ENCODE measurements around the gene ZNHIT6.

ZNHIT6 gene

DNA sequence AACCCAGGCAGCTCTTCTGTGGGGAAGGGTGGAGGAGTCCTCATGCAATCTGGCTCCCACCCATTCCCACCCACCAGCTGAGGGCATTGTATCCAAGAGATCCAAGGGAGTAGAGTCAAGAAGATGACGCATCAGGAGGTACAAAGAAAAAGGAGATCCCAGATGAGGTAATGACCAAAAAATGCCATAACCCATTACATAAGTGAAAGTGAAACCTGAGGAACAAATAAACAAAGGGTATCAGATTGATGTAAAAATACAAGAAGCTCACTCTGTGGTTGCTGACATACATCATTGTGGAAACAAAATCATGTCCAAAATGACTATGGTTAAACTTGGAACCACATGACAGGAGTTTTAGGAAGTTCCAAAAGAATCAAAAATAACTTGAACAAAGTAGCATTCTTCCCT lies 85.2 kb downstream of the ZNHIT6 start:
- DNase-seq (ENCODE audit: low read depth in 2 of 3, low spot score in 1 of 3): no peak

DNA sequence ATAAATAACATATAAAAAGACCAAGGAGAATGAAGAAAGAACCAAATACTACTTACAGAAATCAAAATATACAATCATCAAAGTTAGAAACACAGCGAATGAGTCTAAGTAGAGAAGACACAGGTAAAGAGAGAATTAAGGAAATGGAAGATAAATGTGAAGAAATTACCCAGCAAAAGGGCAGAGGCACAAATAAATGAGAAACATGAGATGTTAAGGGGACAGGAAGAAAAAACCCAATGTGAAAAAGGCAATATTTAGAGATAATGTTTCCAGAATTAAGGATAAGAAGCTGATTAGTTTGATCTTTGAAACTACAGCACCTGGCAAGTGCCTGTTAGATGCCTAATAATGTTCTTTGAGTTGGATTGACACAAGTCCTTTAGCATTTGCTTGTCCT lies 86.8 kb downstream of the ZNHIT6 start:
- no peak for DNase-seq (ENCODE audit: low read depth in 2 of 3, low spot score in 1 of 3)

DNA sequence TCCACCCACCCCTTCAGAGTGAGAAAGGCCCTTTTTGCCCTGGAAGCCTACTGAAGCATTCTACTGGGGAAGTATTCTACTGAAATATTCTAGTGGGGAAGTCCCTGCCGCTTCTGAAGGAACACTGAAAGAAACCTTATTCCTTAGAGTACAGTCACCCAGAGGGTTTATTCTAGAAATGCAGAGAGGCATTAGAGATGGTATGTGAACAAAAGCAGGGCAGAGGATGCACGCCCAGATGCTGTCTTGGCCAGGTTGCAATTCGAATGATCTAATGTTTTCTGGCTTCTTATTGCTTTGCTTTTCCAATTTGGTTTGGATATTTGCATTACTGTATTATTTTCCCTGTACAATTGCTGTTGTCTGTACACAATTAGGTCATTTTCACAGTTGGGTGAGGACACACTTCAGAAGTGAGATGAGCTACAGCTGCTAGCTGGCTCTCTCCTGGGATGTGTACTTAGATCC lies 90.6 kb downstream of the ZNHIT6 start:
- no peak for DNase-seq (ENCODE audit: low read depth in 2 of 3, low spot score in 1 of 3)

DNA sequence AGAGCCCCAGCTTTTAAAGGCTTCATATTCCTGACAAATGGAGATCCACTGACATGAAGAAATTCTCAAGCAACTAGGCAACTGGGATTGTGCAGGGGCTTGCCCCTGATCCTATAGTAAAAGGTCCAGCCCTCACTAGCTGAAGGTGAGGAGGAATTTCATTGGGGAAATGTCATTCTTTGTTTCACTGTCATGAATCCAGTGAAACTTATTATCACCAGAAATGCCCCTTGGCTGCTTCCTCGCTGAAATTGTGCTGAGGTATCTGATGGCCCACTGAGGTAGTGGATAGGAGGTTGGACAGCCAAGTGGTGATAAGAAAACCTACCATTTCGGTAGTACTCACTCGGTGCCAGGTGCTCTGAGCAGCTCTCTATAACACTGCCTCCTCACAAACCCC lies 91.5 kb downstream of the ZNHIT6 start:
- no peak for DNase-seq (ENCODE audit: low read depth in 2 of 3, low spot score in 1 of 3)

DNA sequence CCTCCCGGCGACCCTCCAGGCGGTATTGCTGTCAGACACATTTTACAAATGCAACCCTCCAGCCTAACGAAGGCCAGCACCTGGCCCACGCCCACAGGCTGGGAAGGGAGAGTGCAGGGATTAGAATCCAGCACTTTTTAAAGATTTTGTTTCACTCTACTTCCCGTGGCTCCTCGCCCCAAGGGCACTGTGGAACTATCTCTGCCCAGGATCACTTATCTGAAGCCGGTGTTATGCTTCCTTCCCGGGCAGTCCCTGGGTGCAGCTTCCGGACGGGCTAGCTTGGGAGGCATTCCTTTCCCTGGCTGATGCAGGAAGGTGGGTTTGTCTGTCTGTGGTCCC lies 91.9 kb downstream of the ZNHIT6 start:
- DNase-seq (ENCODE audit: low read depth in 2 of 3, low spot score in 1 of 3): no peak

DNA sequence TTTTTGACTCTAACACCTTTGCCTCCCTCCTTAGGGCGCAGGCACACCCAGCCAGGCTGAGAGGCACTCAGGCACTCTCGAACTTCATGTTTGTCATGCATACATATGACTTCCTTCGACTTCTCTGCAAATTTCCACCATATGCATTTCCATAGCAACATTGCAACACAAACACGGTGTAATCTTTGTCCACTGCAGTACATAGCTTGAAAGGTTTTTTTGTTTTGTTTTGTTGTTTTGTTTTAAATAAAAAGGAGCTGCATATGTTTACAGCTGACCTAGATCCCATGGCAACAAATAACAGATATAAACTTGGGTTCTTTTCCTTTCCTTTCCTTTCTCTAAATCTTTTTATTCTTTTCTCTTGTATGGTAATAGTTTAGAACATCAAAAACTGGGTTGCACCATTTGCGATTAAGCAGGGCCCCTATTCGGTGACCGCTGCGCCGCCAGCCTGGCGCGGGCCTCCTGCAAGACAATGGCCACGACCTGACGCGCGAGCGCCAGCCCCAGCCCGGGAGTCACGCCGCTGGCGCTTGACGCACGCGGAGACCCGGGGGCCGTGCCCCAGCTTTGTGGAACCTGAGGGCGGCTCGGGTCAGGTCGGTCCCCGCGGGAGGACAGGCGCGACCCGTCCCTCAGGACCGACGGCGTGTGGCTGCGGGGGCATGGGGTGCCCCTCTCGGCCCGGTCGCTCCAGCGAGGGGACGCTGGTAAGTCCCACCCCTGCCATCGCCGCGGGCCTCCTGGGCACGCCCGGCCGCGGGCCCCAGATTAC lies 92.5 kb downstream of the ZNHIT6 start:
- no peak for DNase-seq (ENCODE audit: low read depth in 2 of 3, low spot score in 1 of 3)

DNA sequence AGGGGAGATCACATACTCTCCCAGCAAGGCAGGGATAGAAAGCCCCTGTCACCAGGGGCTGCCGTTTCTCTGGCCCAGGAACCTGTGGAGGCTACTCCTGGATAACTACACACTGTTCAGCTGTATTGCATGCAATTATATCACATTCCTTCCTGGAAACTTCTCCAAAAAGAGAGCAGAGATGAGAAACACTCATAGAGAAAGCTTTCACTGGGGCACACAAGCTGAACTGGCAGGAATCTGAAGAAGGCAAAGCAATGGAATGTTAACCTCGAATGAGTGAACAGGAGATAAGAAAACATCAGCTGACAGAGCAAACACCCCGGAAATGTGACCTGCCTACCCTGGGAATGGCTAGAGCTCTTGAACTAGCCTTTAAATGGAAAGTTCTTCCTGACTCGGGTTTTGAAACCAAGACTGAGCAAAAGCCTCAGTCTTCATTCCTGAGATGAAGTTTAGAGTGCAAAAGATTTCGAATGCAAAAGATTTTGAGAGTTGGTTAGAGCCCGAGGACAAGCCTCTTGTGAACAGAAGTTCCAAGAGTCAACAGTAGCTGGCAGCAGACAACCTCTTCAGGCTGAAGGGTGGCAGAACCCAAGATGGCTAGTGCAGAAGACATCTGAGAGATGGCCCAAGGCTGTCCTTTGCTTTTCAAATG lies 95.4 kb downstream of the ZNHIT6 start:
- DNase-seq (ENCODE audit: low read depth in 2 of 3, low spot score in 1 of 3): no peak

DNA sequence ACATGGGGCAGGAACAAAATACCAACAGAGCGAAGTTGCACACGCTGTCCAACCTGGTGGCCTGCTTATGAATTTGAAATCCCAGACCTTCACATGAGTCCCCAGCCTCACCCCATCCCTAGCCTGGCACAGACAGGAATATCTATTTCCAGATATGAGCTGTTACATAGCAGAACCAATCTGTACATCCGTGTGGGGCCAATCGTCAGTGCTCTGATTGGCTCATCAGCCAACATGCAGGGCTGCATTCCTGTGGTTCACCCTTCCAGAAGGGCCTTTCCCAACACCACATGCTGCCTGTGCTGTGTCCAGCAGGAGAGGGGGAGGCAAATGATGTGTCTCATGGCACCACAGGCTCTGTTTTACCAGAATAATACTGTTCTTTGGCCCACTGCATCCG lies 96.4 kb downstream of the ZNHIT6 start:
- no peak for DNase-seq (ENCODE audit: low read depth in 2 of 3, low spot score in 1 of 3)

DNA sequence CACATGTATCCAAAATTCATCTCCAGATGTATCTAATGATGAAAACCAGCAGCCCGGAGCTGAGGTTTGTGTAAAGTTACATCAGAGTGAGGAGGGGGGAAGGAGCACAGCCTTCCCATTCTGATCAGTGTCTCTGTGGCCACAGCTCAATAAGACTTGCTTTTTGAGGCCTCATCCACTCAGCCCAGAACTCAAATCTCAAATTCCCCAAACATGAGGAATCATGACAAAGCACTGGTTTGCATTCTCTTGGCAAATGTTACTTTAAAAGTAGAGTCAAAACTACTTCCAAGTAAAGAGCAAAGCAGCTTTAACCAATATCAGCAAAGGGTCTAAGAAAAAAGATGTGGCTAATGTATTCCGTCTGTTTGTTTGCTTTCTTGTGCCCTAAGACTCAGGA lies 96.8 kb downstream of the ZNHIT6 start:
- DNase-seq (ENCODE audit: low read depth in 2 of 3, low spot score in 1 of 3): no peak

DNA sequence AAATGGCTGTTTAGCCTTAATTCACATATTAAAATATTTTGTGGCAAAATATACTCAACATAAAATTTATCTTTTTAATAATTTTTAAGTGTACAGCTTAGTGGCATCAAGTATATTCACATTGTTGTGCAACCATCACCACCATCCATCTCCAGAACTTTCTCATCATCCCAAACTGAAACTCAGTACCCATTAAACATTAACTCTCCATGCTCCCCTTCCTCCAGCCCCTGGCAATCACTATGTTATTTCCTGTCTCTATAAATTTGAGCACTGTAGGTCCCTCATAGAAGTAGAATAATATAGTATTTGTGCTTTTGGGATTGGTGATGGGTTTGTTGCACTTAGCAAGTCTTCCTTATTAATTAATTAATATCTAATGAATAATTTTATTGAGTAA lies 98.3 kb downstream of the ZNHIT6 start:
- no peak for DNase-seq (ENCODE audit: low read depth in 2 of 3, low spot score in 1 of 3)

DNA sequence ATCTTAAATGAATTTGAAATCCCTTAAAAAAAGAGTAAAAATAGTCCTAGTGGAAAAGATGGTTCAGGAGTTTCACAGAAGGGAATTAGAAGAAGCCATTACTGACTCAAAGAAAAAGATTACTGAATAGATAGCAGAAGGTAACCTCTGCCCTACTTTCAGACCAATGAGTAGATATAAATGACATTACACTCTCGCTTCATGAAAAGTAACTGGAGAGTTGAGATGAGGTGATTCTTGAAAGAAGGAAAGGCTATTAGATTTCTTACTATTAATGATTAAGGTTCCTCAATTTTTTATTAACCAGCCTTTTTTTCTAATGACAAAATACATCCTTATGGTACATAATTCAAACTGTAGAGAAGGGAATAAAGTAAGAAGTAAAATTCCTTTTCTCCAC lies 99.4 kb downstream of the ZNHIT6 start:
- no peak for DNase-seq (ENCODE audit: low read depth in 2 of 3, low spot score in 1 of 3)

DNA sequence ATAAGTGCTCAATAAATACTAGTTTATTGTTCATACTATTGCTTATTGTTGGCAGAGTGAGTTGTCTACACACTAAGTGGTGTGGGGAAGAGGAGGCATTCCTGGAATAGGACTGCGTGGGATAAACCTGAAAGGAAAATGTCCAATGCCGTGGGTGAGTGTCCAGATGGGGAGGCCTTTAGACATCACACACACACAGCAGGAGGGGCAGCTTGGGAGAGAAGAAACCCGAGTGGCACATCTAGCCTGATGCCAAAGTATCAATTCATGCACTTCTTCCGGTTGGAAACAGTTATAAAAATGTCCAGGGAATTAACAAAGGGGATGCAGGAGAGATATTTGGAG lies 100.3 kb downstream of the ZNHIT6 start:
- DNase-seq (ENCODE audit: low read depth in 2 of 3, low spot score in 1 of 3): no peak

DNA sequence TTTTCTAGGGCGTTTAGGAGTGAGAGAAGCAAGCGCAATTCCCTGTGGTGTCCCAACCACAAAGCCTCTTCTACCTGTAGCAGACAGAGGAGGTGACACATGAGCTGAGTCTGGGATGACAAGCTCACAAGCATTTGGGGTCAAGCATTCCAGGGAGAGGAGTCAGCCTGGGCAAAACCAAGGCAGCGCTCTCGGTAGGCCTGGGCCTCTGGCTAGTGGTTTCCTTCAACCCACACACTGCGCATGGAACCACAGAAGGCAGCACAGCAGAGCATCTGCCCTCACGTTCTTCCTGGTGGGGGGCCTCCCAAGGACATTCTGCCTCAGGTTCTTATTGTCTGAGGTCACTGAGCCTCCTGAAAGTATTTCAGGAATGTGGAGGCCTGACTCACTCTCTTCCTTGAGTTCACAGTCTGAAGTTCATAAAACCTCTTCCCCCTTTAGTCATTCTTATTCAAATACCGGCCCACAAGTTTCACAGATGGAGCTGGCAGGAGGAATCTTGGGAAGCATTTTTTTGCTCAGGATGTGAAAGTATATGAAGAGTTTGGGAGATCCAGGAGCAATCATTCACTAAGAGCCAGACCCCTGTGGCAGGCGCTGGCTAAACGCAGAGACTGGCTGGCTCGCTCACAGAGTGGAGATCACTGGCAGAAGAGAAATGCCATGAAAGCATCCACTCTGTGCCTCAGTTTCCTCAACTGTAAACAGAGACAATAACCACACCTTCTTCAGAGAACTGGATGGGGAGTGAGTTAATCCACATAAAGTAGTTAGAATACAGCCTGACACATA lies 100.9 kb downstream of the ZNHIT6 start:
- DNase-seq (ENCODE audit: low read depth in 2 of 3, low spot score in 1 of 3): no peak

DNA sequence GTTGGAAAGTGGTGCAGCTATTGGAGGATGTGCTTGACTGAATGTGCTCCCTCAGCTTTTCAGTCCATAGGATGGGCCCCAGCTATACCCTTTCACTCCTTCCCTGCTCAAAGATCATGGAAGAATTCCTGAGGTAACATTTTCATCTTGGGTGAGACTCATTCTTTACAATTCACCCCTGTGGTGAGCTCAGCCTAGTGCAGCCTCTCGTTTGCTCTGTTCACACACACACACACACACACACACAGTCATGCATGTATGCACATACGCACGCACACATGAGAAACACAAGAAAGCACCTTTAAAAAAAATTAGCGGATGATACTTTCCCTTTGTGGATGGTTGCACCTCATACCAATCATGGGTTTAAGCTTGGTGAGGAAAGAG lies 101.8 kb downstream of the ZNHIT6 start:
- no peak for DNase-seq (ENCODE audit: low read depth in 2 of 3, low spot score in 1 of 3)

DNA sequence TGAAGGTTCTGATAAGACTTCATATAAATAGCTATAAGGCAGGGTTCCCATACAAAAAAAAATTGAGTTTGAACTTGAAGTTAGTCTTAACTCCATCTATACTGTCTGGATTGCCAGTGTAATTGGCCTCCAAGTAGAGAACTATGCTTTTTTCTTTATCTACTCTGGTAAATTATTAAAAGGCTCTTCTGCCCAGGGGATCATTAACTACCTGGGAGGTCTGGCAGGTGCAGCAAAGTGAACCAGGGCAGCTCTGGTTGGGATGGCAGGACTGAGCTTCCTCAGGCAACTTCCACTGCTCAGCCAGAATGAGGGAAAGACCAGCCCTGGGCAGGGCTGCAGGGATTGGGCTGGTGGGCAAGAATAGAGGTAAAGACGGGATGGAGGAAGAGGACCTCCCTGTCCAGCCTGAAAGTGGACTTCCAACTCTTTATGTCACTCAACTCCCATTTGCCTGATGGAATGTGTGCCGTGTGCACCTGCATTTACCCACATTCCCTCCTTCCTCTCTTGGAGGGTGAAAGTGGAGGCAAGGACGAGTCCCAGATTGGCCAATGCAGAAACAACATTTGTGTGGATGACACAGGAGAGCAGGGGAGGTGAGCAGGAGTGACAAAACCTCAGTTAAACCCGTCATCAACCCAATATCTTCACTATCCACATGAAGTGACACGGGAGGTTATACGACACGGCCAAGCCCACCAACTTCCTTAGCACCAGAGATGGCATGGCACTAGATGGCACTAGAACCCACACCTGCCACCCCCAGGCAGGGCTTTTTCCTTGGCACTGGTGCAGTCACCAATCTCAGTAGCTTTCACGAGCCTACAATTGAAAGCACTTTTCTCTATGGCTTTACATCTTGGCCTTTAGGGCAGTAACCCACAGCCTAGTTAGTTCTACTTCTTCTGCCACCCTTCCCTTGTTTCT lies 102.5 kb downstream of the ZNHIT6 start:
- DNase-seq (ENCODE audit: low read depth in 2 of 3, low spot score in 1 of 3): no peak

DNA sequence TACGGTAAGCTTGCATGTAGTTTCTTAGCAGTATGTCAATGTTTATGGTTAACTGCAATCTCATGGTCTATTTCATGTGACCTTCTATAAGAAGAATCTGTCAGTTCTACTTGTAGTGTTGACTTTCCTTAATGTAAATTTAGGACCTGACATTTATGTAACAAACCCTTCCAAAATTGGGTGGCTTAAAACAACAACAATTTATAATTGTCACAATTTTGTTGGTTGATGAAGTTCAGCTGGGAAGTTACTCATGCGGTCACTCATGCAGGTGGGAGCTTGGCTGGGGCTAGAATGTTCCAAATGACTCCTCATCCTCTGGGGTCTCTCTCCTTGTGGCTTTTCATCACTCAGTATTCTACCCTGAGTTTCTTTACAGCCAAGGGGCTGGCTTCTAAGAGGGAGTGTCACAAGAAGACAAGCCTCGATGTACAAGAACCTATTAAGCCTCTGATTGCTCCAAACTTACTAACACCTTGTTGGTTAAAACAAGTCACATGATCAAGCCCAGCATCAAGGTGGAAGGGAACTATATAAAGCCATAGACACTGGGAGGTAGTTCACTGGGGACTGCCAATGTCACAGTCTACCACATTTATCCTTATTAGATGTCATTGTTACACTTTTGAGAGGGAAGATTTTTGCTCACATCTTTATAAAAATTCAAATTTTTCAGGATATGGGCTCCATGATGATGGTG lies 103.8 kb downstream of the ZNHIT6 start:
- no peak for DNase-seq (ENCODE audit: low read depth in 2 of 3, low spot score in 1 of 3)

DNA sequence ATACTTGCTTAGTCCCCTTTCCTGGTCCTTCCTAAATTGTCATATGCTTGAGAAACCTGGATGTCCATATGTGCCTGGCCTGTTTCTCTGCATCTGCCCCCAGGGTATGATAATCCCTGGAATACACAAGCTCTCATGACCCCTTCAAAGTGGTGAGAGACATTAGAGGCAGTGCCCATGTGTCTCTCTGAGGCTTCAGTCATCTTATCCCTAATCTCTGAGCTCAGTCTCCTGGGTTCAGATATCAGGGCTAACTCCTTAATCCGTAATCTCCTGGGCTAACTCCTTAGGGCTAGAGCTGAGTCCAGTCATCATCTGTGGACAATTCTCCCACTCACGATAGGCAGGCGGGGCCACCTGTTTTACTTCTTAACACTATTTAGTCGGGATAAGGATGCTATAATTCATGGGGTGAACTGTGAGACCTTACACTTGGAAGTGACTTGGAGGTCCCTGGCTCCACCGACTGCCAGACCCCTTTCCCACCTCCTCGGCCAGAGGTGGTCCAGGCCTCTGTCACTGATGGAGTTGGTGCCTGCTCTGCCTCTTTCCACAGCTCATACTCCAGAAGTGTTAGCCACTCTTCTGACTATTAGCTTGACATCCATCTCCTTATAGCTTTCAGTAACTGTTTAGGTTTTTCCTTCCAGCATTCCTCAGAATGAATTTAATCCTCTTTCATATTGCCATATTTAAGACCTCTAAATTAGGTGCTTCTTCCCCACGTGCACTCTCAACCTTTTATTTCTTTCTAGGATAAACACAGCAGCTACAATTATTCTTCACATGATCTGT lies 105.0 kb downstream of the ZNHIT6 start:
- DNase-seq (ENCODE audit: low read depth in 2 of 3, low spot score in 1 of 3): no peak

DNA sequence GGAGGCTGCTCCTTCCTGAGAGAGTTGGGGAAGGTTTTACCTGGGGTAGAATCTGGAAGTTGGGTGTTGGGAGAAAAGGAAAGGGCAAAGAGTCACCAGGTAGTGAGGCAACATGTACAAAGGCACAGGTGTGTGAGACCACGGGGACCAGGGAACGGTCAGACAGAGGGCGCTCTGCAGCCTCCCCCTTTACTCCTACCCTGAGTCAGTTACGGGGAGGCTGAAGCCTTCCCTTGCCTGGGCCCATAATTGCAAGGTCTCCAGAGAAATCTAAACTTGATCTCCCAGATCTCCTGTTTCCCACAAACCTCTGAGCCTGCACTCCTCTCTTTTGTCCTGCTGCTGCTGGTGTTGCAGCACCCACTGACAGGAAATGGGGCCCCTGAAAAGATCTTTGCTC lies 105.7 kb downstream of the ZNHIT6 start:
- no peak for DNase-seq (ENCODE audit: low read depth in 2 of 3, low spot score in 1 of 3)

DNA sequence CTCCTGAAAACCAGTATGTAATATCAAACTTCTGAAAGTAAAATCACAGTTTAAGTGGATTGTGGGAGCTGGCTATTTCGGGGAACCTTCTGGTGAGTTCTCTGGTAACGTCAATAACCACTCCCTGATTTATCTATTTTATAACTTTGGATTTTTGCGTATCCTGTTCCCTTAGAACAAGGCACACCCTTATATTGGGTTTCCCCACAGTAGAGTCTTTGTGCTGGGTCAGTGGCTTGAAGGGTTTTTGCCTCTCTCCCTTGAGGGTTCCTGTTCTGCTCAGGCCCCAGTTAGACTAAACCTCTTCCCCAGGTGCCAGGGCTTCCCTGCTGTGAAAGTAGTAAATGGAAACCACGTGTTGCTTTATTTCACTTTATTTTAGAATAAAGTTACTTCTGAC lies 106.3 kb downstream of the ZNHIT6 start:
- no peak for DNase-seq (ENCODE audit: low read depth in 2 of 3, low spot score in 1 of 3)

DNA sequence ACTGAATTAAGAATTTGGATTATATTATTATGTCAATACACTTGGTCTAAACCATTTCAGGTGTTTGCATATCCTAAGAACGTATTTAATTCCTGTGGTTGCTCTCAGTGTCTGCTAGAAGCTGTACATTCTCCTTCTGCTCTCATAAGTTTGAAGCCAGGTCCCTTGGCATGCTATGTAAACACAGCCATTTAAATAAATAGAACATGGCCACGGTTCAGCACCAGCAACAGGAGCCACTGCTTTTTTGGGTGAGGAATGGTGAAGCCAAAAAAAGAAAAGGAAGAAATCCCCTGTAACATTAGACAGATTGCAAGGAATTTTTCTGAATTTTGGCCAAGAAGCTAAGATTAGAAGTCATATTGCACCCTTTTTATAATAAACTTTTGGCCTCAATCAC lies 108.6 kb downstream of the ZNHIT6 start:
- no peak for DNase-seq (ENCODE audit: low read depth in 2 of 3, low spot score in 1 of 3)

All from stimulated activated CD4-positive, alpha-beta T cell treated with anti-CD3 and anti-CD28 coated beads, Interleukin-12 subunit alpha, Interleukin-12 subunit beta, amount 100 ng/mL, for 48 hours (primary cell).